Measurements from ENCODE around the gene MYMX. TPM values are rescaled to one million over a fixed set of nuclear protein-coding genes. Genes with fewer than 3 reads are reported as not detected.
A peak's percentile ranks its signal among the peaks of the same experiment; 100 is the strongest.

MYMX gene
- not detected for total RNA-seq

GRCh38 chr6:44216677-44217331 is at the start of gene MYMX:
Gene MYMX (plus strand): TSS chr6:44216926. CDS start chr6:44217472, 546 bp downstream.
- Mint-ChIP-seq H3K36me3 (no peaks in the 10 kb centered on the region), H3K9me3 (no peaks in the 10 kb centered on the region), H3K27me3 (peaks cover 18% of the 10 kb centered on the region), H3K4me1 (peaks cover 7% of the 10 kb centered on the region), H3K27ac (no peak within 1 kb of the TSS), H3K4me3 (no peak within 1 kb of the TSS)
- DNase-seq: no peak
- POLR2A ChIA-PET: interaction anchor here (0.7 kb wide), 2 partner anchors 31 to 272 kb away, joined by 3 to 4 read pairs; no protein-coding TSS in a partner anchor
- ATAC-seq (ENCODE audit: low read depth): no peak

- Mint-ChIP-seq H3K4me3 (no peak overlapping the region), H3K4me1 (peaks cover 7% of the 10 kb centered on the region), H3K9me3 (no peaks in the 10 kb centered on the region), H3K27ac (no peak overlapping the region), H3K27me3 (peaks cover 31% of the 10 kb centered on the region), H3K36me3 (no peaks in the 10 kb centered on the region)
- ATAC-seq (ENCODE audit: low read depth) (no peak), DNase-seq (no peak)
- POLR2A ChIA-PET: interaction anchor here (0.6 kb wide), 2 partner anchors 89 to 740 kb away, joined by 3 read pairs; partner anchors contain the start of gene ABCC10
Measured at GRCh38 chr6:44167567-44167966, 49.2 kb upstream of the MYMX start.

GRCh38 chr6:44169154-44169553 is 47.6 kb upstream of the MYMX start:
- no peak for ATAC-seq (ENCODE audit: low read depth)
- DNase-seq: no peak
- Mint-ChIP-seq H3K36me3 (no peaks in the 10 kb centered on the region), H3K27me3 (peaks cover 27% of the 10 kb centered on the region), H3K27ac (no peak overlapping the region), H3K9me3 (no peaks in the 10 kb centered on the region), H3K4me3 (no peak overlapping the region), H3K4me1 (peaks cover 10% of the 10 kb centered on the region)
- POLR2A ChIA-PET: no interaction called here

GRCh38 chr6:44169886-44170570 is 46.7 kb upstream of the MYMX start:
- no peak overlapping the region for H3K4me3 Mint-ChIP-seq
- no peak for ATAC-seq (ENCODE audit: low read depth)
- DNase-seq: no peak
- H3K4me1 Mint-ChIP-seq: peaks cover 10% of the 10 kb centered on the region
- POLR2A ChIA-PET: no interaction called here
- peaks cover 31% of the 10 kb centered on the region for H3K27me3 Mint-ChIP-seq
- no peaks in the 10 kb centered on the region for H3K9me3 Mint-ChIP-seq
- no peaks in the 10 kb centered on the region for H3K36me3 Mint-ChIP-seq
- H3K27ac Mint-ChIP-seq: no peak overlapping the region

- Mint-ChIP-seq H3K27me3 (peaks cover 20% of the 10 kb centered on the region), H3K4me1 (peaks cover 10% of the 10 kb centered on the region), H3K4me3 (no peak overlapping the region), H3K27ac (no peak overlapping the region), H3K36me3 (no peaks in the 10 kb centered on the region), H3K9me3 (no peaks in the 10 kb centered on the region)
- DNase-seq: no peak
- POLR2A ChIA-PET: interaction anchor here (1.5 kb wide), 1 partner anchor 83 kb away, joined by 6 read pairs; no protein-coding TSS in a partner anchor
- no peak for ATAC-seq (ENCODE audit: low read depth)
Measured at GRCh38 chr6:44171899-44172546, 44.7 kb upstream of the MYMX start.

- POLR2A ChIA-PET: interaction anchor here (1.0 to 1.5 kb wide), 2 partner anchors 74 to 82 kb away, joined by 5 to 6 read pairs; partner anchors contain the start of gene HSP90AB1
- H3K9me3 Mint-ChIP-seq: no peaks in the 10 kb centered on the region
- H3K27me3 Mint-ChIP-seq: peaks cover 23% of the 10 kb centered on the region
- DNase-seq (peak; percentile 77), ATAC-seq (ENCODE audit: low read depth) (peak; percentile 79)
- H3K4me1 Mint-ChIP-seq: peaks cover 16% of the 10 kb centered on the region
- H3K4me3 Mint-ChIP-seq: no peak overlapping the region
- no peaks in the 10 kb centered on the region for H3K36me3 Mint-ChIP-seq
- H3K27ac Mint-ChIP-seq: peak overlapping the region; percentile 13
Measured at GRCh38 chr6:44172731-44173500, 43.8 kb upstream of the MYMX start.

GRCh38 chr6:44176130-44176761 is 40.5 kb upstream of the MYMX start:
- DNase-seq: no peak
- H3K36me3 Mint-ChIP-seq: no peaks in the 10 kb centered on the region
- POLR2A ChIA-PET: interaction anchor here (1.6 to 2.2 kb wide), 2 partner anchors 71 to 80 kb away, joined by 5 to 16 read pairs; partner anchors contain the start of gene HSP90AB1

GRCh38 chr6:44176762-44177509 is 39.8 kb upstream of the MYMX start:
- Mint-ChIP-seq H3K27me3 (peaks cover 20% of the 10 kb centered on the region), H3K4me3 (peak overlapping the region; percentile 74), H3K4me1 (peaks cover 16% of the 10 kb centered on the region), H3K36me3 (no peaks in the 10 kb centered on the region), H3K27ac (peak overlapping the region; percentile 73), H3K9me3 (no peaks in the 10 kb centered on the region)
- ATAC-seq (ENCODE audit: low read depth) (peak; percentile 61), DNase-seq (peak; percentile 63)
- POLR2A ChIA-PET: interaction anchor here (1.6 to 2.2 kb wide), 2 partner anchors 70 to 79 kb away, joined by 5 to 16 read pairs; partner anchors contain the start of gene HSP90AB1

More at GRCh38 chr6:44176130-44176761, 40.5 kb upstream of the MYMX start:
- ATAC-seq (ENCODE audit: low read depth): no peak
- no peak overlapping the region for H3K27ac Mint-ChIP-seq
- no peaks in the 10 kb centered on the region for H3K9me3 Mint-ChIP-seq
- peaks cover 21% of the 10 kb centered on the region for H3K27me3 Mint-ChIP-seq
- peak overlapping the region; percentile 74 for H3K4me3 Mint-ChIP-seq
- peaks cover 16% of the 10 kb centered on the region for H3K4me1 Mint-ChIP-seq

- no peak for ATAC-seq (ENCODE audit: low read depth)
- Mint-ChIP-seq H3K4me1 (peaks cover 12% of the 10 kb centered on the region), H3K27ac (no peak overlapping the region), H3K36me3 (no peaks in the 10 kb centered on the region), H3K4me3 (peak overlapping the region; percentile 74), H3K27me3 (peaks cover 14% of the 10 kb centered on the region), H3K9me3 (no peaks in the 10 kb centered on the region)
- DNase-seq: no peak
- POLR2A ChIA-PET: interaction anchor here (0.6 to 2.2 kb wide), 3 partner anchors 43 to 79 kb away, joined by 4 to 16 read pairs (median 5); partner anchors contain the start of gene HSP90AB1
Measured at GRCh38 chr6:44177691-44178423, 38.9 kb upstream of the MYMX start.

- no peaks in the 10 kb centered on the region for H3K36me3 Mint-ChIP-seq
- H3K4me3 Mint-ChIP-seq: no peak overlapping the region
- ATAC-seq (ENCODE audit: low read depth) (no peak), DNase-seq (no peak)
- peaks cover 14% of the 10 kb centered on the region for H3K27me3 Mint-ChIP-seq
- POLR2A ChIA-PET: interaction anchor here (0.6 kb wide), 1 partner anchor 781 kb away, joined by 6 read pairs; no protein-coding TSS in a partner anchor
- no peaks in the 10 kb centered on the region for H3K9me3 Mint-ChIP-seq
- peaks cover 12% of the 10 kb centered on the region for H3K4me1 Mint-ChIP-seq
- H3K27ac Mint-ChIP-seq: no peak overlapping the region
Measured at GRCh38 chr6:44178424-44179071, 38.2 kb upstream of the MYMX start.

GRCh38 chr6:44179072-44179536 is 37.6 kb upstream of the MYMX start:
- Mint-ChIP-seq H3K27me3 (peaks cover 14% of the 10 kb centered on the region), H3K9me3 (no peaks in the 10 kb centered on the region), H3K4me3 (no peak overlapping the region), H3K36me3 (no peaks in the 10 kb centered on the region), H3K27ac (no peak overlapping the region), H3K4me1 (peaks cover 12% of the 10 kb centered on the region)
- ATAC-seq (ENCODE audit: low read depth) (no peak), DNase-seq (no peak)
- POLR2A ChIA-PET: interaction anchor here (0.6 kb wide), 1 partner anchor 782 kb away, joined by 6 read pairs; no protein-coding TSS in a partner anchor

Data from activated naive CD8-positive, alpha-beta T cell treated with anti-CD3 and anti-CD28 coated beads, Interleukin-2, amount 10 ng/mL, durations not matched to agents 7 days and 5 days (primary cell).